Hepatocyte (in vitro differentiated cells): ENCODE measurements around the gene SNX19. TPM values are rescaled to one million over a fixed set of nuclear protein-coding genes. Genes with fewer than 3 reads are reported as not detected.

Experiments used
- DNase-seq: peaks from one replicate; pipeline ENCODE4 v3.0.0-alpha.2; 2016; ENCODE audit warnings: low spot score
- H2AFZ ChIP-seq: fragments of 200-600 bp; sonication (generic); 2 replicates; pipeline ENCODE4 v1.6.0; 2016; ENCODE audit warnings: antibody characterized with exemption, mild to moderate bottlenecking
- H3K27ac ChIP-seq: fragments of 200-600 bp; sonication (generic); 2 replicates; pipeline ENCODE4 v1.5.1; 2016; ENCODE audit warnings: mild to moderate bottlenecking
- H3K27me3 ChIP-seq: fragments of 200-600 bp; sonication (generic); 2 replicates; pipeline ENCODE4 v1.6.1; 2016
- H3K36me3 ChIP-seq: fragments of 200-600 bp; sonication (generic); replicated peaks from 2 replicates; pipeline ENCODE4 v1.5.1; 2016; ENCODE audit warnings: low read depth; ENCODE audit not compliant: insufficient read depth
- H3K4me1 ChIP-seq: fragments of 200-600 bp; sonication (generic); 2 replicates; pipeline ENCODE4 v1.5.1; 2016; ENCODE audit warnings: mild to moderate bottlenecking, moderate library complexity; ENCODE audit not compliant: insufficient read depth
- H3K4me2 ChIP-seq: fragments of 200-600 bp; sonication (generic); 2 replicates; pipeline ENCODE4 v1.6.0; 2016
- H3K4me3 ChIP-seq: fragments of 200-600 bp; sonication (generic); 2 replicates; pipeline ENCODE4 v1.5.1; 2016; ENCODE audit warnings: mild to moderate bottlenecking
- H3K79me2 ChIP-seq: fragments of 200-600 bp; sonication (generic); 2 replicates; pipeline ENCODE4 v1.6.0; 2017; ENCODE audit warnings: mild to moderate bottlenecking
- H3K9me2 ChIP-seq: fragments of 200-600 bp; sonication (generic); replicated peaks from 2 replicates; pipeline ENCODE4 v1.6.0; 2017; ENCODE audit warnings: mild to moderate bottlenecking; ENCODE audit not compliant: insufficient read depth
- H3K9me3 ChIP-seq: fragments of 200-600 bp; sonication (generic); 2 replicates; pipeline ENCODE4 v1.5.1; 2016; ENCODE audit warnings: low read depth, mild to moderate bottlenecking
- H4K20me1 ChIP-seq: fragments of 200-600 bp; sonication (generic); 2 replicates; pipeline ENCODE4 v1.6.0; 2016; ENCODE audit warnings: mild to moderate bottlenecking; ENCODE audit not compliant: insufficient read depth, poor library complexity, severe bottlenecking
- EZH2 ChIP-seq: fragments of 200-600 bp; sonication (generic); IDR thresholded peaks from 2 replicates; pipeline ENCODE4 v1.6.1; 2016; ENCODE audit warnings: antibody characterized with exemption, mild to moderate bottlenecking, borderline replicate concordance
- EZH2phosphoT487 ChIP-seq: fragments of 200-600 bp; sonication (generic); IDR thresholded peaks from one replicate; pipeline ENCODE4 v1.6.1; 2018; ENCODE audit warnings: antibody characterized with exemption, mild to moderate bottlenecking, low read depth, moderate library complexity; ENCODE audit not compliant: unreplicated experiment, severe bottlenecking
- WGBS: methylation state at CpG from one replicate; pipeline ENCODE4 v1.1.6; 2016; ENCODE audit warnings: low lambda C conversion rate; ENCODE audit errors: missing lambda C conversion rate; 5-methylcytosine and 5-hydroxymethylcytosine counted together
- polyA plus RNA-seq: library from polyadenylated mRNA; unstranded; fragments of >200 nt; fragmentation: Nextera tagmentation; extraction: Ambion mirVana; gene quantifications from 2 replicates; pipeline ENCODE4 v1.2.1, GENCODE V29; 2016
- total RNA-seq: library from RNA; depleted of rRNA; stranded (reverse); fragments of >200 nt; gene quantifications from 2 replicates; pipeline ENCODE4 v1.2.3, GENCODE V29; 2014
- TF ChIP-seq, protein P1 (sequence below): fragments of 200-600 bp; sonication (generic); IDR thresholded peaks from 2 replicates; pipeline ENCODE4 v1.5.1; 2016; ENCODE audit warnings: antibody characterized with exemption, mild to moderate bottlenecking; ENCODE audit not compliant: poor library complexity

SNX19 gene
- total and polyA plus RNA-seq, 2 experiments from 2014 or later = 40.6 to 64.3 TPM

GRCh38 chr11:130904380-130904779 is 11.9 kb downstream of the SNX19 start:
- 96% methylated on average over 1 of the region's 1 CpG for WGBS
- Histone ChIP-seq H3K4me2 (no peak overlapping the region), H3K36me3 (peaks cover 4% of the 10 kb centered on the region)

DNA sequence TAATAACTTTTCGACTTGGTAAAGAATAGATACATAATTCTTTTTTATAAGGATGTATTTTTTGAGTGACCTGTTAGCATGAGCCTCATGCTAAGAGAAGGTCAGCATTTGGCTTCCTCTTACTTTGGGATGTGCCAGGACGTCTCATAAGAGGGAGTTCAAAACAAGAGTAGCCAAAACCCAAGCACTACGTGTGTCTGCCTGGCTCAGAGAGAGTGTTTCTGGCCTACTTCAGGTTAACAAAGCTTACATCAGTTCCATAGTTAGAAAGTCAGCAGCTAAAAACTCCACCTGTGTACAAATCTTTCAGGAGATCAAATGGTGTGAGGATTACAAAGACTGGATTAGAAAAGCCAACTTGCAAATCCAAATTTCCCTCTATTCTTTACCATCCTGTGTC is 13.9 kb downstream of the SNX19 start:
- H3K79me2 ChIP-seq = no peaks in the 10 kb centered on the region
- H3K4me1 ChIP-seq = no peaks in the 10 kb centered on the region
- TF ChIP-seq EZH2phosphoT487 = no peak
- TF ChIP-seq, protein P1, sequence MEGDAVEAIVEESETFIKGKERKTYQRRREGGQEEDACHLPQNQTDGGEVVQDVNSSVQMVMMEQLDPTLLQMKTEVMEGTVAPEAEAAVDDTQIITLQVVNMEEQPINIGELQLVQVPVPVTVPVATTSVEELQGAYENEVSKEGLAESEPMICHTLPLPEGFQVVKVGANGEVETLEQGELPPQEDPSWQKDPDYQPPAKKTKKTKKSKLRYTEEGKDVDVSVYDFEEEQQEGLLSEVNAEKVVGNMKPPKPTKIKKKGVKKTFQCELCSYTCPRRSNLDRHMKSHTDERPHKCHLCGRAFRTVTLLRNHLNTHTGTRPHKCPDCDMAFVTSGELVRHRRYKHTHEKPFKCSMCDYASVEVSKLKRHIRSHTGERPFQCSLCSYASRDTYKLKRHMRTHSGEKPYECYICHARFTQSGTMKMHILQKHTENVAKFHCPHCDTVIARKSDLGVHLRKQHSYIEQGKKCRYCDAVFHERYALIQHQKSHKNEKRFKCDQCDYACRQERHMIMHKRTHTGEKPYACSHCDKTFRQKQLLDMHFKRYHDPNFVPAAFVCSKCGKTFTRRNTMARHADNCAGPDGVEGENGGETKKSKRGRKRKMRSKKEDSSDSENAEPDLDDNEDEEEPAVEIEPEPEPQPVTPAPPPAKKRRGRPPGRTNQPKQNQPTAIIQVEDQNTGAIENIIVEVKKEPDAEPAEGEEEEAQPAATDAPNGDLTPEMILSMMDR = no peak
- TF ChIP-seq EZH2 = no peak
- H3K9me3 ChIP-seq = no peaks in the 10 kb centered on the region
- no peaks in the 10 kb centered on the region for H3K9me2 ChIP-seq
- no peak overlapping the region for H3K4me3 ChIP-seq
- H3K36me3 ChIP-seq = peaks cover 4% of the 10 kb centered on the region
- H2AFZ ChIP-seq = no peak overlapping the region
- H4K20me1 ChIP-seq = no peaks in the 10 kb centered on the region
- H3K27ac ChIP-seq = no peak overlapping the region
- H3K27me3 ChIP-seq = no peaks in the 10 kb centered on the region
- no peak for DNase-seq
- WGBS = 93% methylated on average over 3 of the region's 3 CpGs
- H3K4me2 ChIP-seq = no peak overlapping the region

More at GRCh38 chr11:130904380-130904779, 11.9 kb downstream of the SNX19 start:
- H3K9me2 ChIP-seq = no peaks in the 10 kb centered on the region
- H3K9me3 ChIP-seq = no peaks in the 10 kb centered on the region
- H2AFZ ChIP-seq = no peak overlapping the region
- no peaks in the 10 kb centered on the region for H3K4me1 ChIP-seq
- H3K27ac ChIP-seq = no peak overlapping the region
- no peaks in the 10 kb centered on the region for H3K79me2 ChIP-seq
- H4K20me1 ChIP-seq = no peaks in the 10 kb centered on the region
- no peaks in the 10 kb centered on the region for H3K27me3 ChIP-seq
- H3K4me3 ChIP-seq = no peak overlapping the region
- no peak for DNase-seq
- TF ChIP-seq, protein P1 = peak; percentile 37
- TF ChIP-seq EZH2 (no peak), EZH2phosphoT487 (no peak)

- Histone ChIP-seq H3K4me3 (no peak overlapping the region), H3K79me2 (no peaks in the 10 kb centered on the region), H4K20me1 (no peaks in the 10 kb centered on the region), H3K9me2 (no peaks in the 10 kb centered on the region), H3K4me1 (no peaks in the 10 kb centered on the region), H3K9me3 (no peaks in the 10 kb centered on the region), H3K36me3 (peaks cover 4% of the 10 kb centered on the region), H3K4me2 (no peak overlapping the region), H3K27ac (no peak overlapping the region), H2AFZ (no peak overlapping the region), H3K27me3 (no peaks in the 10 kb centered on the region)
- TF ChIP-seq EZH2phosphoT487 = no peak
- TF ChIP-seq, protein P1 = no peak
- TF ChIP-seq EZH2 = no peak
- DNase-seq = no peak
- 91% methylated on average over 4 of the region's 4 CpGs for WGBS
These were observed 17.2 kb downstream of the SNX19 start for GRCh38 chr11:130899106-130899505.
